Kidney epithelial cell (primary cell): ENCODE measurements around the gene MYD88. TPM values are rescaled to one million over a fixed set of nuclear protein-coding genes. Genes with fewer than 3 reads are reported as not detected.

Source experiments
- DNase-seq: peaks from one replicate; pipeline ENCODE4 v3.0.0-alpha.2; 2010; ENCODE audit warnings: low read depth
- H3K27me3 ChIP-seq: 2 replicates; pipeline ENCODE4 v1.6.0; 2011; ENCODE audit warnings: low read length; ENCODE audit not compliant: control insufficient read depth, insufficient read depth
- H3K36me3 ChIP-seq: 2 replicates; pipeline ENCODE4 v1.5.1; 2011; ENCODE audit warnings: low read length; ENCODE audit not compliant: control insufficient read depth, insufficient read depth
- H3K4me3 ChIP-seq: 2 replicates; pipeline ENCODE4 v1.5.1; 2011; ENCODE audit warnings: low read depth, mild to moderate bottlenecking, control low read depth, low read length
- total RNA-seq: library from RNA; depleted of rRNA; stranded (reverse); fragments of >200 nt; gene quantifications from 2 replicates; pipeline ENCODE4 v1.2.3, GENCODE V29; 2015
- TF ChIP-seq, protein P1 (sequence below): IDR thresholded peaks from 2 replicates; pipeline ENCODE4 v1.5.1; 2011; ENCODE audit warnings: mild to moderate bottlenecking, moderate library complexity, low read length, control low read depth, inconsistent platforms; ENCODE audit not compliant: insufficient read depth, poor library complexity, severe bottlenecking

MYD88 gene
- total RNA-seq, 1 donor from 2014 or later, result 36.5 TPM

DNA sequence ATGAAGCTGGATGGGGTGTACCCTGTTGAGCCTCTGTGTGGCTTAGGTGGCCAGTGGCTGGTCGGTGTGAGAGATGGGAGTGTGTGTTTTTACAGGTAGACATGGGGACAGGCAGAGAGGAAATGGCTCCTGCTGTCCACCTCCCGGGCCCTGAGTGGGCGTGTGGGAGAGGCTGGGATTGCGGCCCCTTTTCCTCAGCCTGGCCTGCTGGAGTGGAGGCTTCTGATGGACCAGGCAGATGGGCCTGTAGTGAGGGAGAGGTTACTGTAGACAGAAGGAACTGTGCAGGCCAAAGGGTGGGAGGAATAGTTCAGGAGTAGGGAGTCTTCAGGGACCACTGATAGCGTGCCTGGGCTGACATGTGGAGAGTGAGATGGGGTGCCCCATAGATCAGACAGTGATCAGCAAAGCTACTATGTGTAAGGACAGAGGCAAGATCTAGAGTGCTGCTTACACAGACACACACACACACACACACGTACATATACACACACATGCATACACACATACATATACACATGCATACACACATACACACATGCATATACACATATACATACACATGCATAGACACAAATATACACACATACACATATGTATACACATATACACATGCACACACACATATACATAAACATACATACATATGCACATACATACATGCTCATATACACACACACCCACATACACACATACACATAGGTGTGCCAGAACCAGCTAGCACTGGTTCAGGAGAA is 28.0 kb upstream of the MYD88 start:
- no peak for DNase-seq
- TF ChIP-seq, protein P1, sequence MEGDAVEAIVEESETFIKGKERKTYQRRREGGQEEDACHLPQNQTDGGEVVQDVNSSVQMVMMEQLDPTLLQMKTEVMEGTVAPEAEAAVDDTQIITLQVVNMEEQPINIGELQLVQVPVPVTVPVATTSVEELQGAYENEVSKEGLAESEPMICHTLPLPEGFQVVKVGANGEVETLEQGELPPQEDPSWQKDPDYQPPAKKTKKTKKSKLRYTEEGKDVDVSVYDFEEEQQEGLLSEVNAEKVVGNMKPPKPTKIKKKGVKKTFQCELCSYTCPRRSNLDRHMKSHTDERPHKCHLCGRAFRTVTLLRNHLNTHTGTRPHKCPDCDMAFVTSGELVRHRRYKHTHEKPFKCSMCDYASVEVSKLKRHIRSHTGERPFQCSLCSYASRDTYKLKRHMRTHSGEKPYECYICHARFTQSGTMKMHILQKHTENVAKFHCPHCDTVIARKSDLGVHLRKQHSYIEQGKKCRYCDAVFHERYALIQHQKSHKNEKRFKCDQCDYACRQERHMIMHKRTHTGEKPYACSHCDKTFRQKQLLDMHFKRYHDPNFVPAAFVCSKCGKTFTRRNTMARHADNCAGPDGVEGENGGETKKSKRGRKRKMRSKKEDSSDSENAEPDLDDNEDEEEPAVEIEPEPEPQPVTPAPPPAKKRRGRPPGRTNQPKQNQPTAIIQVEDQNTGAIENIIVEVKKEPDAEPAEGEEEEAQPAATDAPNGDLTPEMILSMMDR, result no peak
- H3K36me3 ChIP-seq, result no peaks in the 10 kb centered on the region
- no peak overlapping the region for H3K4me3 ChIP-seq
- H3K27me3 ChIP-seq, result peaks cover 3% of the 10 kb centered on the region

DNA sequence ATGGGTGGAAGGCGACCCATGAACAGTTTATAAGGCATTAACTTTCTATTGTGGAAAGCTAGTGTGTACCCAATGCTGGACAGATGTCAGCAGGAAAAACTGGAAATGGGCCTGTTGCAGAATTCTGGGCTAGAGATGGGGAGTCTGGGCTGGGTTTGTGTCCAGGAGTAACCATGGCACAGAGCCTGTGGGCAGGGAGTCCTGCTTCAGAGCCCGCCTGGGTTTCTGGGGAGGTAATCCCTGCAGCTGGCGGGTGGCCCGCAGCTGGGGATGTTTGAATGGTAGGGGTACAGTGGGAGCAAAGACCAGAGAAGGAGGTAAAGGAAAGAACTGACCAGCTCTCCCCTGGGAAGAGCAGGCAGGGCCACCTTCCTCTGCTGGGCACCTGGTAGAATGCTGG is 27.3 kb upstream of the MYD88 start:
- TF ChIP-seq, protein P1, result no peak
- Histone ChIP-seq H3K4me3 (no peak overlapping the region), H3K27me3 (peaks cover 9% of the 10 kb centered on the region), H3K36me3 (no peaks in the 10 kb centered on the region)
- DNase-seq, result no peak

DNA sequence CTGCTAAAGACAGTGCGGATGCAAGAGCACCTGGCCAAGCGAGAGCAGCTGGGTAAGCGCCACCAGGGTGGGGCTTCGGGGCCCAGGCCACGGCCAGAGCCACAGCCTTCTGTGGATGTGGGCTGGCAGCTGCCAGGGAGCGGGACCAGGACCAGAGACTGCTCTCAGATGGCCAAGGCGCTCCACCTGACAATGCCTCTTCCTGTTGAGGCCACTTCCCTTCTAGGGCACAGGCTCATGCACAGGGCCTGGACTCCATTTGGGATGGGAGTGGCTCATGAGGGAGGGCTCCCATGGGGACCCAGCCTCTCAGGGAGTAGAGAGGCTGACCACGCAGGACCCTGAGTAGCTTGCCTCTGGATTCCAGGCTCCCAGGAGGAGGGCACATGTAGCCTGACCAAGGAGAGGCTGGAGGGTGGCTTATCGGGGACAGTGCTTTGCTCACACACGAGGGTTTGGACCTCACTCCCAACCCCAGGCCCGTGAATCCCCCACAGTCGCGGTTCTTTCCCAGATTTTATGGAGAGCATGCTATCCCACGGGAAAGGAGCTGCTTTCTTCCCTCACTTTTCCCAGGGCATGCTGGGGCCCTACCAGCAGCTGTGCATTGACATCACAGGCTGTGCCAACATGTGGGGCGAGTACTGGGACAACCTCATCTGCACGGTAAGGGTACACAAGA is 26.6 kb upstream of the MYD88 start:
- TF ChIP-seq, protein P1, result no peak
- no peak for DNase-seq
- H3K4me3 ChIP-seq, result no peak overlapping the region

DNA sequence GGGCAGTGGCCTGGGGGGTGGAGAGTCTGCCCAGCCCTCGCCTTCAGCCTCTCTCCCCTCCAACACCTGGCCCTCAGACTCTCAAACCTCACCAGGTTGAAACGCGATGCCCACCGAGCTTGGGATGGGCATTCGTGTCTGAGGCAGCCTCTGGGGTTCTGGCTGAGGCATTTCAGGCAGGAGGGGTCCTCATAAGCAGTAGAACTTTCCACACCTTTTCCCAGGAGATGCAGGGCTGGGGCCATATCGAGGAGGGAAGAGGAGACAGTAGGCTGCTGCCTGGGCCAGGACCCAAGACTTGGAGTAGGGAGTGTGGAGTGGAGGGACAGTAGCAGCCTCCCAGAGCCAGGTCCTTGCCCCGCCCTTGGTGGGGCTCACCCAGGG is 26.1 kb upstream of the MYD88 start:
- TF ChIP-seq, protein P1, result no peak
- Histone ChIP-seq H3K4me3 (no peak overlapping the region), H3K27me3 (peaks cover 9% of the 10 kb centered on the region), H3K36me3 (no peaks in the 10 kb centered on the region)
- DNase-seq, result no peak

More for the DNA sequence above, 26.6 kb upstream of the MYD88 start:
- Histone ChIP-seq H3K27me3 (peaks cover 9% of the 10 kb centered on the region), H3K36me3 (no peaks in the 10 kb centered on the region)

DNA sequence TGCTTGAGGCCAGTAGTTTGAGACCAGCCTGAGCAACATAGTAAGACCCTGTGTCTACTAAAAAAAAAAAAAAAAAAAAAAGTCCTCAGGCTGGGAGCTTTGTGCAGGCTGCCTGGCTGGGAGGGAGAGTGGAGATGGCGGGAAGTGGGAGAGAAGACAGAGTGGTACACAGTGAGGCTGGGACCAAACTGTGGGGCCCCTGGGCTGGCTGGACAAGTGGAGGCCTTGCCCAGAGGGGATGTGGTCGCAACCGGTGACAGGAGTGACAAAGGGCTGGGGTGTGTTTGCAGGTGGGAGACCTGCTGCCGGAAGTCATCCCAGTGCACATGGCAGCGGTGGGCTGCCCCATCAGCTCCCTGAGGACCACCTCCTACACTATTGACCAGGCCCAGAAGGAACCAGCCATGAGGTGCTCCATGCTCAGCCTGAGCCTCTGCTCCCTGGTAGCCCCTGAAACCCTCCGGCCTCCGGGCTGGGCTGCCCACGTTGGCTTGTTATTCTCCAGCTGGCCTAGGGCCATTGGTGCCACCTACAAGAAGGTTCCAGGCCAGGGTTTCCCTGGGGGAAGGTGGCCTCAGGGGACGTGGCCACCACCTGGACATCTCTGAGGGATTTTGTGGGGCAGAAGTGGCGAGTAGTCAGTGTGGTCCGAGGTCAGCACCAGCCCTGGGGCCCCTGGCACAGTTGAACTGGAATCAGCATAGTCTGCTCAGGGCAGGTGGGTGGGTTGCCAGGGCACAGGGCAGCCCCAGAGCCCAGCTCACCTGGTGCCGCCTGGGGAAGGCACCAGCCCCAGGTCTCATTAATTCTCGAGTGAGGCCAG is 24.2 kb upstream of the MYD88 start:
- H3K36me3 ChIP-seq, result no peaks in the 10 kb centered on the region
- DNase-seq, result no peak
- peaks cover 9% of the 10 kb centered on the region for H3K27me3 ChIP-seq
- no peak overlapping the region for H3K4me3 ChIP-seq
- TF ChIP-seq, protein P1, result no peak
